NCI-H524 (cell line): ENCODE measurements around the gene PIEZO2.

Experiments used
- DNase-seq, 2 experiments: peaks; one replicate each; lab custom pipeline; 2025; lab: John Stamatoyannopoulos, UW

Gene PIEZO2

GRCh38 chr18:11027862-11028261 is 121.5 kb downstream of the PIEZO2 start:
- DNase-seq: no peak

- DNase-seq: no peak
Measured at GRCh38 chr18:11025671-11026070, 123.7 kb downstream of the PIEZO2 start.

GRCh38 chr18:11024928-11025669 is 124.3 kb downstream of the PIEZO2 start:
- DNase-seq: no peak

GRCh38 chr18:11021477-11021876 is 127.9 kb downstream of the PIEZO2 start:
- no peak for DNase-seq

GRCh38 chr18:11020877-11021414 is 128.4 kb downstream of the PIEZO2 start:
- DNase-seq: no peak

- peak in 1 of 2 experiments; percentile 25 for DNase-seq
Measured at GRCh38 chr18:11020161-11020853, 129.1 kb downstream of the PIEZO2 start.

GRCh38 chr18:11019295-11020105 is 129.9 kb downstream of the PIEZO2 start:
- peak in 1 of 2 experiments; percentile 22 for DNase-seq

GRCh38 chr18:11009869-11010268 is 139.5 kb downstream of the PIEZO2 start:
- no peak for DNase-seq

GRCh38 chr18:11009147-11009546 is 140.2 kb downstream of the PIEZO2 start:
- no peak for DNase-seq

GRCh38 chr18:11008505-11008904 is 140.9 kb downstream of the PIEZO2 start:
- DNase-seq: peak; percentile 28 to 58

- DNase-seq: no peak
Measured at GRCh38 chr18:11005528-11005927, 143.8 kb downstream of the PIEZO2 start.

- DNase-seq: no peak
Measured at GRCh38 chr18:11004951-11005350, 144.4 kb downstream of the PIEZO2 start.

GRCh38 chr18:11004294-11004693 is 145.1 kb downstream of the PIEZO2 start:
- no peak for DNase-seq

- DNase-seq: no peak
Measured at GRCh38 chr18:11002796-11003195, 146.6 kb downstream of the PIEZO2 start.

GRCh38 chr18:11002277-11002676 is 147.1 kb downstream of the PIEZO2 start:
- no peak for DNase-seq

GRCh38 chr18:11000071-11000470 is 149.3 kb downstream of the PIEZO2 start:
- DNase-seq: no peak

GRCh38 chr18:10997885-10998284 is 151.5 kb downstream of the PIEZO2 start:
- no peak for DNase-seq

- DNase-seq: no peak
Measured at GRCh38 chr18:10995550-10995949, 153.8 kb downstream of the PIEZO2 start.

GRCh38 chr18:10989486-10989885 is 159.9 kb downstream of the PIEZO2 start:
- DNase-seq: no peak

GRCh38 chr18:10985689-10986088 is 163.7 kb downstream of the PIEZO2 start:
- DNase-seq: no peak

GRCh38 chr18:10979411-10979810 is 170.0 kb downstream of the PIEZO2 start:
- DNase-seq: no peak

- no peak for DNase-seq
Measured at GRCh38 chr18:10977042-10977441, 172.3 kb downstream of the PIEZO2 start.
